22Rv1 (cell line): ENCODE measurements around the gene ADTRP.

ENCODE experiments used
- H3K27ac ChIP-seq: fragments of 450-650 bp; 2 replicates; pipeline ENCODE4 v1.5.1; 2017
- CTCF ChIP-seq: fragments of 450-650 bp; IDR thresholded peaks from 2 replicates; pipeline ENCODE4 v1.5.1; 2017; ENCODE audit warnings: mild to moderate bottlenecking
- ZFX ChIP-seq: fragments of 450-650 bp; IDR thresholded peaks from 2 replicates; pipeline ENCODE4 v1.6.1; 2017; ENCODE audit warnings: antibody characterized with exemption, borderline replicate concordance

ADTRP gene

GRCh38 chr6:11815231-11815630, 36.6 kb upstream of the ADTRP start:
- TF ChIP-seq ZFX (no peak), CTCF (no peak)
- no peak overlapping the region for H3K27ac ChIP-seq

GRCh38 chr6:11814819-11815218, 36.2 kb upstream of the ADTRP start:
- H3K27ac ChIP-seq: no peak overlapping the region
- TF ChIP-seq CTCF: no peak
- TF ChIP-seq ZFX: no peak

- H3K27ac ChIP-seq: no peak overlapping the region
Measured at GRCh38 chr6:11814106-11814505, 35.5 kb upstream of the ADTRP start.

GRCh38 chr6:11813606-11814005, 35.0 kb upstream of the ADTRP start:
- TF ChIP-seq CTCF: no peak
- TF ChIP-seq ZFX: no peak
- H3K27ac ChIP-seq: no peak overlapping the region

More at GRCh38 chr6:11814106-11814505, 35.5 kb upstream of the ADTRP start:
- TF ChIP-seq ZFX: no peak
- no peak for TF ChIP-seq CTCF

GRCh38 chr6:11812951-11813350, 34.3 kb upstream of the ADTRP start:
- H3K27ac ChIP-seq: no peak overlapping the region
- TF ChIP-seq ZFX (no peak), CTCF (no peak)

GRCh38 chr6:11812439-11812838, 33.8 kb upstream of the ADTRP start:
- TF ChIP-seq CTCF (no peak), ZFX (no peak)
- H3K27ac ChIP-seq: no peak overlapping the region

- H3K27ac ChIP-seq: no peak overlapping the region
Measured at GRCh38 chr6:11811644-11812264, 33.2 kb upstream of the ADTRP start.

More at GRCh38 chr6:11811644-11812264, 33.2 kb upstream of the ADTRP start:
- TF ChIP-seq CTCF: no peak
- TF ChIP-seq ZFX: no peak
